GM10266 (cell line): ENCODE data around the gene ZFPM1.
"Not testable (repeated sequence)": the region's sequence is repeated elsewhere in the genome, so short reads cannot be mapped to it uniquely, and the experiment has no call there.

Source experiments
- DNase-seq: peaks from one replicate; pipeline ENCODE4 v3.0.0; 2012; ENCODE audit errors: extremely low spot score
- TF ChIP-seq, protein P1 (sequence below): IDR thresholded peaks from 2 replicates; pipeline ENCODE4 v1.5.1; 2012; ENCODE audit warnings: mild to moderate bottlenecking, low read depth; ENCODE audit not compliant: control insufficient read depth, insufficient read depth; ENCODE audit errors: missing control alignments

Gene ZFPM1

DNA sequence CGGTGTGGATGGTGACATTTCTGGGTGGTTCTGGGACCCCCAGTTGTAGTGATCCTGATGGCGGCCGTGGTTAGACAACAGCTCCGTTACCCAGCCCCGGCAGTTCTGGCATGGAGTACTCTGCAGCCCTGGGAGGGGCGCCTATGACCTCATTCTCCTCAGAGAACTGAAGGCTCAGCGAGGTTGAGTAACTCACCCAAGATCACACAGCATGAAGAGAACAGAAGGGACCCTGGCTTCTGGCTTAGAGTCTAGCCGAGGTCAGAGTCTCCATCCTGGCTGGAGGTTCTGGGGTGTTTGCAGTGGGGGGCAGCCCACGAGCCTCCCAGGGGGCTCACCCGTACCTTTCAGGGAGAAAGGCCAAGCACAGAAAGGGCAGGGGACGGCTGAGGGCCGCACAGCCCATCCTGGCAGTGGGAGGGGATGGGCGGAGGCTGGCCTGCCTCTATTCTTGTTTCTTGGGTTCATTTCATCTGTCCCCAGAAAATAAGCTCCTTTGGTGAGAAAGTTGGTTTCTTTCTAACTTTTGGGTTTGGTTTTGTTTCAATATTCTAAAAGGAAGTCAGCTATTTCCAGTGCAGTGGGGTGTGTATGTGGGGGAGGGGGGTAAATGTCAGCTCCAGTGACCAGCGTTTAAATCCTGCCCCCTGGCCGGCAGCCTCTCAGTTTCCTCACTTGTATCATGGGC, 13.2 kb downstream of the ZFPM1 start:
- DNase-seq, result peak; percentile 77
- TF ChIP-seq, protein P1, sequence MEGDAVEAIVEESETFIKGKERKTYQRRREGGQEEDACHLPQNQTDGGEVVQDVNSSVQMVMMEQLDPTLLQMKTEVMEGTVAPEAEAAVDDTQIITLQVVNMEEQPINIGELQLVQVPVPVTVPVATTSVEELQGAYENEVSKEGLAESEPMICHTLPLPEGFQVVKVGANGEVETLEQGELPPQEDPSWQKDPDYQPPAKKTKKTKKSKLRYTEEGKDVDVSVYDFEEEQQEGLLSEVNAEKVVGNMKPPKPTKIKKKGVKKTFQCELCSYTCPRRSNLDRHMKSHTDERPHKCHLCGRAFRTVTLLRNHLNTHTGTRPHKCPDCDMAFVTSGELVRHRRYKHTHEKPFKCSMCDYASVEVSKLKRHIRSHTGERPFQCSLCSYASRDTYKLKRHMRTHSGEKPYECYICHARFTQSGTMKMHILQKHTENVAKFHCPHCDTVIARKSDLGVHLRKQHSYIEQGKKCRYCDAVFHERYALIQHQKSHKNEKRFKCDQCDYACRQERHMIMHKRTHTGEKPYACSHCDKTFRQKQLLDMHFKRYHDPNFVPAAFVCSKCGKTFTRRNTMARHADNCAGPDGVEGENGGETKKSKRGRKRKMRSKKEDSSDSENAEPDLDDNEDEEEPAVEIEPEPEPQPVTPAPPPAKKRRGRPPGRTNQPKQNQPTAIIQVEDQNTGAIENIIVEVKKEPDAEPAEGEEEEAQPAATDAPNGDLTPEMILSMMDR, result no peak

DNA sequence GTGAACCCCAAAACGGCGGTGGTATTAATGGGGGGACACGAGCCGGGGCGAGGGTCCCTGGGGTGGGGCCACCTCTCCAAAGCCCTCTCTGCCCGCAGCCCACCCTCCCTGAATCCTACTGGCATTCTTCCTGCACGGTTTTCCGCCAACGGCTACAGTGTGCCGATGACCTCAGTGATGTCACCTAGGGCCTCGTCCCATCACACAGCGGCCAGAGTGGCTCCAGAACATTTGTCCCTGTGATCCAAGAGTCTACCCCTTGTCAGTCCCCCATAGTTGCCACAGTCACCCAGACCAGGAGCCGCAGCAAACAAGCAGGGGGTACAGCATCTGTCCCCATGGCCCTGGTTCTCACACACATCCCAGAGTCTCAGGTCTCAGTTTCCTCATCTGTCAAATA, 13.9 kb downstream of the ZFPM1 start:
- no peak for DNase-seq
- TF ChIP-seq, protein P1, result no peak

DNA sequence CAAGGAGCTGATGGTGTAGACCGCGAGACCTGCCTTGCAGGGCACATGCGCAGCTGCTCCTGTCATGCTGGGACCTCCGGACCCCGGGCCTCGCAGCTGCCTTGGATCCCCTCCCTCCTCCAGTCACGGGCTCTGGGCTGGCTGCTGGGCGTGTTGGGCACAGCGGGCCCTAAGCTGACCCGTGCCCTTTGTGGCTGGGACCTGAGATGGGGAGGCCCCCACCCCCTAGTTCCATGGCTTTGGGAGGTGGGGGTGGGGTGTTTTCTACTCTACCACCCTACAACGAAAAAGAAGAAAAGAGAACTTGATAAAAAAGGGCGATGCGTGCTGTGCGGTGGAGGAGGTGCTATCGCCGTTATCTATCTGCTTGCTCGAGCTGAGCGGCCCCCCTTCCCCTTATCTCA, 14.5 kb downstream of the ZFPM1 start:
- TF ChIP-seq, protein P1, result no peak
- DNase-seq, result no peak

DNA sequence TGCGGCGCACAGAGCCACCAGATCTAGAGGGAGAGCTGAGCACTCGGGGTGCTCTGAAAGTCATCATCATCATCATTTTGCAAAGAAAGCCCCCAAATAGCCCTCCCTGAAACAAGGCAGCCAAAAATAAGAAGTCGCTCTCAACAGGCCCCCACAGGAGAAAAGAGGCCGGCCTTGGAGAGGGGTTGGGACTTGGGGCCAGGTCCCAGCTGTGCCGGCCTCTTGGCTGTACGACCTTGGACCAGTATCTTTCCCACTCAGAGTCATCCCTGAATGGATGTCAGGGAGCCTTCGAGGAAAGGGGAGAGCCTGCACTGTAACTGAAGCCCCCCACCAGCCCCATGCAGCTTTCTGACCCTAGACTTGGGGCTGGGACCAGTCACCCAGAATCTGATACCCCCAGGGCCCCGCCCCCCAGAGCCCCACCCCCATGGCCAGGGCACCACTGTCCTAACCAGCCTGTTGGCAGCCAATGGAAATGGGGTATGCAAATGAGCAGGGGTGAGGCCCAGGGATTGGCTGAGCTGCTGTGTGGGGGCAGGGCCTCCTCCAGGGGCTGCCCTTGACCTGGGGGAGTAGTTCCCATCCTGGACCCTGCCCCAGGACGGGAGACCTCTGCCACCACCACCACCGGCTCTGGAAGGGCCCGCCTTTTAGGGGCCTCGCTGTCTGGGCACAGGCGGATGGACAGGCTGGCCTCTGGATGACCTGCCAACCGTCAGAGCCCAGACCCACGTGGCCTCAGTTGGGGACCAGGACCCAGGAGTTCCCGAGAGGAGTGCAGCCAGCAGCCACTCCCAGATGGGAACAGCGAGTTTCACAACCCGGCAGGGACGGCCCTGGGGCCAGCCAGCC, 15.4 kb downstream of the ZFPM1 start:
- TF ChIP-seq, protein P1, result no peak
- DNase-seq, result no peak

DNA sequence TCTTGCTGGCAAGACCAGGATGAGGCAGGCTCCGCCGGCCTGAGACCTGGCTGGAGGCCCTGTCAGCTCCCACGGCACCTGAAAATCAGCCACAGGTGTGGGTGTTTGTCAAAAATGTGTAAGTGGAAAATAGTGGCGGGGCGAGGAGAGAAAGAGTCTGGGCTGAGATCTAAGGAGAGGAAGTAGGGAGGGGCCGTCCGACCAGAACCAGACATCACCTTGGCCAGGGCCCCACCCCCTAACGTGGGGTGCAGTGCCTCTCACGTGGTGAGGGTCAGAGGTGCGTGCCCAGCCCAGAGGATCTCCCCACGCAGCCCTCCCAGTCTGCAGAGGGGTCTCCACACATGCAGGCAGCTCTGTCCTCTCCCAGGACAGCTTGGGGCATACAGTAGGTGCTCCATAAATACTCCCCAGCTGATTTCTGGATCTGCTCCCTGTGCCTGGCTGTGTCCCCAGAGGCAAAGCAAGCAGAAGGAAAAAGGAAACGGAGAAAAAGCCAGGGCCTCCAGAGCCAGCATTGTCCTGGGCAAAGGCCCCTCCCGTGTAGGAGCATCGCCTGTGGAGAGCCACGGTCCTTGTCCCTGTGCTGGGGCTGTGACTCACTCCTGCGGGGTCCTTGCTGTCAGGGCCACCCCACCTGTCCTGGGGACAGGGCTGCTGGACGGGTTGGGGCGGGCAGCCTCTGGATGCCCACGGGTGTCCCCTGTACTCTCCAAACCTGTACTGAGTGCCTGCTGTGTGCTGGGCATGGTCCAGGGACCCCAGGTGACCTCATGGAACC, 16.7 kb downstream of the ZFPM1 start:
- DNase-seq, result no peak
- TF ChIP-seq, protein P1, result no peak

DNA sequence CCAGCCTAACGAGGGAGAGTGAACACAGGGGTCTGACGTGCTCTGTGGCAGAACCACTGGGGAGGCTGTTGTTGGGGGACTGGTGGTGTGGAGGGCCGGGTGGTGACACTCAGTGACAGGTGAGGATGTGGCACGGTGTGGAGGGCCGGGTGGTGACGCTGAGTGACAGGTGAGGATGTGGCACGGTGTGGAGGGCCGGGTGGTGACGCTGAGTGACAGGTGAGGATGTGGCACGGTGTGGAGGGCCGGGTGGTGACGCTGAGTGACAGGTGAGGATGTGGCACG, 17.3 kb downstream of the ZFPM1 start:
- not testable (repeated sequence) for DNase-seq

DNA sequence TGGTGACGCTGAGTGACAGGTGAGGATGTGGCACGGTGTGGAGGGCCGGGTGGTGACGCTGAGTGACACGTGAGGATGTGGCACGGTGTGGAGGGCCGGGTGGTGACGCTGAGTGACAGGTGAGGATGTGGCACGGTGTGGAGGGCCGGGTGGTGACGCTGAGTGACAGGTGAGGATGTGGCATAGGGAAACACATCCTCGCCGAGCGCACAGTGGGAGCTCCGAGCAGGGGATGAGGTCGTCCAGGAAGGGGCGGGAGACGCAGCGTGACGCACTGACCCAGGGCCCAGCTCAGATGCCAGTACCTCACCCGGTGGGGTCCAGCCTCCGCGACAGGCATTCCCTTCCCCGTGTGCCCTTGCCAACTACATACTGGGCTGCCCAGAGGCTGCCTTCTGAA, 17.6 kb downstream of the ZFPM1 start:
- DNase-seq, result not testable (repeated sequence)

DNA sequence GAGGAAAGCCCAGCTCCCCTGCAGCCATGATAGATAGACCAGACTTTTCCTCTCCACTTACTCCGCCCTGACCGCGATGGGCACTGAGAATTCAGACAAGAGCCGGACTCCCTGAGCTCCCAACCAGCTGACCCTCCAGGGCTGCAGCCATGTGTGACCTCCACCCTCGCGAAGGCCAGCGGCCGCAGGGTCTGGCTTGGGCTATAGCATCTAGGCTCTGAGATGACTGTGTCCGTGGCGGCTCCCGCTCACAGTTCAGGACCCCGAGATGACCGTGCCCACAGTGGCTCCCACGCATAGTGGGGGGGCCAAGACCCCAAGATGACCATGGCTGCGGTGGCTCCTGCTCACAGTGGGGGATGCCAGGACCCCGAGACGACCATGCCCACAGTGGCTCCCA, 18.0 kb downstream of the ZFPM1 start:
- no peak for DNase-seq
- TF ChIP-seq, protein P1, result no peak
